Ishikawa (cell line): ENCODE measurements around the gene RPGRIP1.

Experiments
- CEBPB ChIP-seq: IDR thresholded peaks from 2 replicates; pipeline ENCODE4 v1.6.1; 2012
- CREB1 ChIP-seq: IDR thresholded peaks from 2 replicates; pipeline ENCODE4 v1.6.1; 2012; ENCODE audit warnings: low read depth
- EGR1 ChIP-seq: IDR thresholded peaks from 2 replicates; pipeline ENCODE4 v1.6.1; 2012
- EP300 ChIP-seq: IDR thresholded peaks from 2 replicates; pipeline ENCODE4 v1.6.1; 2012; ENCODE audit warnings: borderline replicate concordance
- FOXM1 ChIP-seq: IDR thresholded peaks from 2 replicates; pipeline ENCODE4 v1.6.1; 2012; ENCODE audit warnings: low read depth, borderline replicate concordance
- MAX ChIP-seq: IDR thresholded peaks from 2 replicates; pipeline ENCODE4 v1.6.1; 2012
- NFIC ChIP-seq: IDR thresholded peaks from 2 replicates; pipeline ENCODE4 v1.6.1; 2012
- RAD21 ChIP-seq: IDR thresholded peaks from 2 replicates; pipeline ENCODE4 v1.6.1; 2012; ENCODE audit warnings: low read depth
- TAF1 ChIP-seq: IDR thresholded peaks from 2 replicates; pipeline ENCODE4 v1.6.1; 2012; ENCODE audit warnings: low read depth, mild to moderate bottlenecking
- TCF12 ChIP-seq: IDR thresholded peaks from 2 replicates; pipeline ENCODE4 v1.6.1; 2012; ENCODE audit warnings: low read depth
- TEAD4 ChIP-seq: IDR thresholded peaks from 2 replicates; pipeline ENCODE4 v1.6.1; 2012
- USF1 ChIP-seq: IDR thresholded peaks from 2 replicates; pipeline ENCODE4 v1.6.1; 2012
- YY1 ChIP-seq: IDR thresholded peaks from 2 replicates; pipeline ENCODE4 v1.6.1; 2012; ENCODE audit warnings: low read depth
- ZBTB7A ChIP-seq: IDR thresholded peaks from 2 replicates; pipeline ENCODE4 v1.6.1; 2012; ENCODE audit warnings: low read depth
- TF ChIP-seq, protein P1 (sequence below): IDR thresholded peaks from 2 replicates; pipeline ENCODE4 v1.6.1; 2012; ENCODE audit warnings: low read depth, mild to moderate bottlenecking

The RPGRIP1 gene

DNA sequence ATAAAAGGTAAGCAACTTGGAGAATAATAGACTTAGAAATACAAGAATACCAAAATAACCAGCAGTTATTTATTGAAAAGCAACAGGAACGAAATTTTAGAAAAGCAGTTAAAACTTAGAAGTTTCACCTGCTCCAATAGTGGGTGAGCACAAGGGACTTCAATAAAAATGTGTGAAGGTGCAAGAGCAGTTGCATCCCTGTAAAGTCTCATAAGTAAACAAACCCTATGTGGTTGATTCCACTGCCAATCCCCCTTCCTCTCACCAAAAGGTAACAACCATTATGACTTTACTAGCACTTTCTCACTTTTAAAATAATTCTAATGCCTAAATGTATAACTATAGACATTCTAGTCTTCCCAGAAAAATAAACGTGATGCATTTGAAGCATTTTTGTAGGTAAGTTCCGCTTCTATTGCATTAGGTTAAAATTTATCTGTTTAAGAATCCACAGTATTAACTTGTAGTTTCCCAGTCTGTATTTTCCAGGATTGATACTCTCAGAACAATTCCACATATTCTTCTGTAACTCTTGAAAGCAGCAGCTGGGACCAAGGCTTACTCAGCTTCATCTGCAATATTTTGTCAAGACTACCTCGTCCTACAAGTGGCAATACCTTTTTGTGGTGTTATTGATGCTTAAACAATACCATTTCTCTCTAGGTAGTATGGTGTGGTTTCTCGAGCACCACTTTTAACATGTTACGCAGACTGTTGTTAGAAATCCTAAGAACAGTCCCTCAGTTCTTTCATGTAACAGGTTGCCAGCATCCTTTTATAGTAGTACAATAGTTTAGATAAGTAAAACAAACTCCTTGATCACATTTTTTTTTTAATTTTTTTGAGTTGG, 42.7 kb upstream of the RPGRIP1 start:
- TF ChIP-seq YY1 (no peak), MAX (no peak), USF1 (no peak), TEAD4 (no peak), CREB1 (no peak), FOXM1 (no peak), ZBTB7A (no peak), EP300 (no peak), NFIC (no peak), TCF12 (no peak), RAD21 (no peak), TAF1 (no peak), CEBPB (no peak), EGR1 (no peak)
- TF ChIP-seq, protein P1, sequence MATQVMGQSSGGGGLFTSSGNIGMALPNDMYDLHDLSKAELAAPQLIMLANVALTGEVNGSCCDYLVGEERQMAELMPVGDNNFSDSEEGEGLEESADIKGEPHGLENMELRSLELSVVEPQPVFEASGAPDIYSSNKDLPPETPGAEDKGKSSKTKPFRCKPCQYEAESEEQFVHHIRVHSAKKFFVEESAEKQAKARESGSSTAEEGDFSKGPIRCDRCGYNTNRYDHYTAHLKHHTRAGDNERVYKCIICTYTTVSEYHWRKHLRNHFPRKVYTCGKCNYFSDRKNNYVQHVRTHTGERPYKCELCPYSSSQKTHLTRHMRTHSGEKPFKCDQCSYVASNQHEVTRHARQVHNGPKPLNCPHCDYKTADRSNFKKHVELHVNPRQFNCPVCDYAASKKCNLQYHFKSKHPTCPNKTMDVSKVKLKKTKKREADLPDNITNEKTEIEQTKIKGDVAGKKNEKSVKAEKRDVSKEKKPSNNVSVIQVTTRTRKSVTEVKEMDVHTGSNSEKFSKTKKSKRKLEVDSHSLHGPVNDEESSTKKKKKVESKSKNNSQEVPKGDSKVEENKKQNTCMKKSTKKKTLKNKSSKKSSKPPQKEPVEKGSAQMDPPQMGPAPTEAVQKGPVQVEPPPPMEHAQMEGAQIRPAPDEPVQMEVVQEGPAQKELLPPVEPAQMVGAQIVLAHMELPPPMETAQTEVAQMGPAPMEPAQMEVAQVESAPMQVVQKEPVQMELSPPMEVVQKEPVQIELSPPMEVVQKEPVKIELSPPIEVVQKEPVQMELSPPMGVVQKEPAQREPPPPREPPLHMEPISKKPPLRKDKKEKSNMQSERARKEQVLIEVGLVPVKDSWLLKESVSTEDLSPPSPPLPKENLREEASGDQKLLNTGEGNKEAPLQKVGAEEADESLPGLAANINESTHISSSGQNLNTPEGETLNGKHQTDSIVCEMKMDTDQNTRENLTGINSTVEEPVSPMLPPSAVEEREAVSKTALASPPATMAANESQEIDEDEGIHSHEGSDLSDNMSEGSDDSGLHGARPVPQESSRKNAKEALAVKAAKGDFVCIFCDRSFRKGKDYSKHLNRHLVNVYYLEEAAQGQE: no peak

DNA sequence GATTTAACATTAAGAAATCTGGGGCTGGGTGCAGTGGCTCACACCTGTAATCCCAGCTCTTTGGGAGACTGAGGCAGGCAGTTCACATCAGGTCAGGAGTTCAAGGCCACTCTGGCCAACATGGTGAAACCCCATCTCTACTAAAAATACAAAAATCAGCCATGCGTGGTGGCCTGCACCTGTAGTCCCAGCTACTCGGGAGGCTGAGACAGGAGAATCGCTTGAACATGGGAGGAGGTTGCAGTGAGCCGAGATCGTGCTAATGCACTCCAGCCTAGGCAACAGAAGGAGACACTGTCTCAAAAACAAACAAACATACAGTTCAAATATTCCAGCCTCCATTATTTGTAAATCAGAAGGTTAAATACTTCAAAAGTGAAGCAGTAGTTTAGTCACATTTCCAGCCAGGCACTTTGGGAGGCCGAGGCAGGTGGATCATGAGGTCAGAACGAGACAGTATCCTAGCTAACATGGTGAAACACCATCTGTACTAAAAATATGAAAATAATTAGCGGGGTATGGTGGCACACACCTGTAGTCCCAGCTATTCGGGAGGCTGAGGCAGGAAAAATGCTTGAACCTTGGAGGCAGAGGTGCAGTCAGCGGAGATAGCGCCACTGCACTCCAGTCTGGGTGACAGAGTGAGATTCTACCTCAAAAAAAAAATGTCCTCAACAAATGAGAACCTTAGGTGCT, 40.9 kb upstream of the RPGRIP1 start:
- no peak for TF ChIP-seq USF1

GRCh38 chr14:21240417-21240816, 39.5 kb upstream of the RPGRIP1 start:
- TF ChIP-seq TAF1 (no peak), ZBTB7A (no peak), CREB1 (no peak), EP300 (no peak), FOXM1 (no peak), RAD21 (no peak), MAX (no peak), CEBPB (no peak), EGR1 (no peak)
- TF ChIP-seq, protein P1: no peak

GRCh38 chr14:21241218-21241819, 38.6 kb upstream of the RPGRIP1 start:
- no peak for TF ChIP-seq ZBTB7A
- TF ChIP-seq TAF1: no peak
- no peak for TF ChIP-seq RAD21
- TF ChIP-seq EP300: no peak
- no peak for TF ChIP-seq YY1
- no peak for TF ChIP-seq TEAD4
- no peak for TF ChIP-seq FOXM1
- TF ChIP-seq CEBPB: no peak
- TF ChIP-seq USF1: no peak
- TF ChIP-seq, protein P1: no peak
- TF ChIP-seq NFIC: no peak
- TF ChIP-seq CREB1: no peak
- TF ChIP-seq MAX: no peak
- no peak for TF ChIP-seq EGR1
